Progenitor cell of endocrine pancreas (in vitro differentiated cells): ENCODE data around the gene TMEM130. TPM values are rescaled to one million over a fixed set of nuclear protein-coding genes. Genes with fewer than 3 reads are reported as not detected.
"Not testable (repeated sequence)": the region's sequence is repeated elsewhere in the genome, so short reads cannot be mapped to it uniquely, and the experiment has no call there.

Experiments used
- DNase-seq: peaks from one replicate; pipeline ENCODE4 v3.0.0; 2021; ENCODE audit warnings: low spot score; ENCODE audit not compliant: unreplicated experiment
- H3K27ac Mint-ChIP-seq: 2 replicates; pipeline ENCODE4 v1.8.0; 2021; ENCODE audit warnings: mild to moderate bottlenecking, moderate library complexity, mixed read lengths
- H3K27me3 Mint-ChIP-seq: 2 replicates; pipeline ENCODE4 v1.8.0; 2021; ENCODE audit warnings: mixed read lengths
- H3K36me3 Mint-ChIP-seq: 2 replicates; pipeline ENCODE4 v1.8.0; 2022; ENCODE audit warnings: mixed read lengths; ENCODE audit not compliant: insufficient read depth
- H3K4me1 Mint-ChIP-seq: 2 replicates; pipeline ENCODE4 v1.8.0; 2021; ENCODE audit warnings: low read depth, mixed read lengths
- H3K4me3 Mint-ChIP-seq: 2 replicates; pipeline ENCODE4 v1.8.0; 2021; ENCODE audit warnings: low read depth, mild to moderate bottlenecking, moderate library complexity, mixed read lengths
- H3K9me3 Mint-ChIP-seq: 2 replicates; pipeline ENCODE4 v1.8.0; 2021; ENCODE audit warnings: low read depth, mixed read lengths
- total RNA-seq: library from RNA; stranded (reverse); gene quantifications from 2 replicates; pipeline ENCODE4 v1.2.1, GENCODE V29; 2021
- TF ChIP-seq, protein P1 (sequence below): fragments of 200-600 bp; sonication (generic); IDR thresholded peaks from one replicate; pipeline ENCODE4 v1.5.0; 2021; ENCODE audit warnings: antibody characterized with exemption, mild to moderate bottlenecking; ENCODE audit not compliant: unreplicated experiment

The TMEM130 gene
- total RNA-seq, 1 donor from 2014 or later: 0.60 TPM

DNA sequence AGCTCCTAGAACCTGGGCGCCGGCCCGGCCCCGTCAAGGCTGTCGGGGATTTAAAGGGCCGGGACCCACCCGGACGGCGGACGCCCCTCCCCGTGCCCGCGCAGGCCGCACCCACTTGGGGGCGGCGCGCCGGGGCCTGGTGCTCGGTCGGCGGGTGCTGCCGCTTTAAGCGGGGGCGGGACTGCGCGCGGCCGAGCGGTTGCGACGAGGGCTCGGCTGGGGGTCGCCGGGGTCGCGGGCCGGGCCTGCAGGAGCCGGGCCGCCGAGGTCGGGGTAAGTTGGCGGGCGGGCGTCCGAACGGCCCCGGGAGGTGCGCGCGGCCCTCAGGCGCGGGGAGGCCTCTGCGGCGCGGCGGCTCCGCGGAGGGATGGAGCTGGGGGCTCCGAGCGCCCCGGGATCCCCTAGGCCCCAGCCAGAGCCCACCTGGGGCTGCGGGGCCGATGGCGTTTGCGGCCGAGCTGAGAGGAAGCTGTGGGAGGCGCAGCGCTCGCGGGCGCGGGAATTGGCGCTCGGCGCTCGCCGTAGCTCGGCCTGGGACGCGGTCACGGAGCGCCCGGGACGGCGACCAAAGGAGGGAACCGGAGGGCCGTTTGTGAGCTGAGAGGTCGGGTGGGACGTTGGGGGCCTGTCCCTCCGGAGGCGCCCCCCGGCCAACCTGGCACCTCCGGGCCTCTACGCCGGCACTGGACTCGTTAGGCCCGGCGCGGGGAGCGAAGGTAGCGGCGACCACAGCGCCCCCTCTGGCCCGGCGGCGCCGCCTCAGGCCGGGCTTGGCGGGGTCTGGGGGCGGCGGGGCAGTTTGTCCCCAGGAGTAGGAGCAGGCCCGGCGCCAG lies 8.8 kb upstream of the TMEM130 start, which contains the start of gene TRRAP:
TSS of gene TRRAP (plus strand) at position 168 of the 833 bp plus-strand sequence. CDS start 2,619 bp downstream, outside the sequence.
- TF ChIP-seq, protein P1, sequence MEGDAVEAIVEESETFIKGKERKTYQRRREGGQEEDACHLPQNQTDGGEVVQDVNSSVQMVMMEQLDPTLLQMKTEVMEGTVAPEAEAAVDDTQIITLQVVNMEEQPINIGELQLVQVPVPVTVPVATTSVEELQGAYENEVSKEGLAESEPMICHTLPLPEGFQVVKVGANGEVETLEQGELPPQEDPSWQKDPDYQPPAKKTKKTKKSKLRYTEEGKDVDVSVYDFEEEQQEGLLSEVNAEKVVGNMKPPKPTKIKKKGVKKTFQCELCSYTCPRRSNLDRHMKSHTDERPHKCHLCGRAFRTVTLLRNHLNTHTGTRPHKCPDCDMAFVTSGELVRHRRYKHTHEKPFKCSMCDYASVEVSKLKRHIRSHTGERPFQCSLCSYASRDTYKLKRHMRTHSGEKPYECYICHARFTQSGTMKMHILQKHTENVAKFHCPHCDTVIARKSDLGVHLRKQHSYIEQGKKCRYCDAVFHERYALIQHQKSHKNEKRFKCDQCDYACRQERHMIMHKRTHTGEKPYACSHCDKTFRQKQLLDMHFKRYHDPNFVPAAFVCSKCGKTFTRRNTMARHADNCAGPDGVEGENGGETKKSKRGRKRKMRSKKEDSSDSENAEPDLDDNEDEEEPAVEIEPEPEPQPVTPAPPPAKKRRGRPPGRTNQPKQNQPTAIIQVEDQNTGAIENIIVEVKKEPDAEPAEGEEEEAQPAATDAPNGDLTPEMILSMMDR: peak; percentile 97
- peaks cover 9% of the 10 kb centered on the region for H3K4me1 Mint-ChIP-seq
- peak within 1 kb of the TSS; percentile 87 for H3K4me3 Mint-ChIP-seq
- no peaks in the 10 kb centered on the region for H3K9me3 Mint-ChIP-seq
- peak within 1 kb of the TSS; percentile 92 for H3K27ac Mint-ChIP-seq
- H3K36me3 Mint-ChIP-seq: peaks cover 8% of the 10 kb centered on the region
- DNase-seq: peak; percentile 74
- H3K27me3 Mint-ChIP-seq: peaks cover 6% of the 10 kb centered on the region

DNA sequence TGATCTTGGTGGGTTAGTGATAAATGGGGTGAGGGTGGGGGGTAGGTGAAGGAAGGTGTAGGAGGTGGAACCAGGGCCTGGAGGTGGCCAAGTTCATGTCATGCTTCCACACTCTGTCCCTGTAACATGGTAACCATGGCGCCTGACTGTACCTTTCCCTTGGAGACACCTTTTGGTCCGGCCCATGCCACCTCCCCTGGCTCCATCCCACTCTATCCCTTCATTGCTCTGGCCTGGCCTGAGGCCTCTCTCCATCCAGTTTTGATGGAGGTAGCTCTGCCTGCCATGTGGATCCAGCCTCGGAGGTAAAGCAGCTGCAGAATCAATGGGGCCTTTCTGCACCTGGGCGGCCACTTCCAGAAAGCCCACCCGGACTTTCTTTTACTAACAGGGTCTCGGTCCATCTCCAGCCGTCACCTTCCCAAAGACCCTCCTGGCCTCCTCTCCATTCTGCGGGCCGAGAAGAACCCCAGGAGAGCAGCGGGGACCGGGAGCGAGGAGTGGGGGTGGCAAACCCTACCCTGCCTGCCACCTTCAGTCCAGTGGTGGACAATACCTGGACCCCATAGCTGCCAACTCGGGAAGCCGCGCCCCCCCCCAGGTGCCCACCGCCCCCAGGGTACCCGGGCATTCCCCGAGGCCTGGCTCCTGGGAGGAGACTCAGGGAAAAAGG lies 8.0 kb upstream of the TMEM130 start:
- H3K36me3 Mint-ChIP-seq: peaks cover 5% of the 10 kb centered on the region
- peak overlapping the region; percentile 68 for H3K4me3 Mint-ChIP-seq
- peaks cover 9% of the 10 kb centered on the region for H3K4me1 Mint-ChIP-seq
- H3K27me3 Mint-ChIP-seq: peaks cover 6% of the 10 kb centered on the region
- DNase-seq: no peak
- H3K27ac Mint-ChIP-seq: peak overlapping the region; percentile 87
- H3K9me3 Mint-ChIP-seq: no peaks in the 10 kb centered on the region
- TF ChIP-seq, protein P1: no peak

DNA sequence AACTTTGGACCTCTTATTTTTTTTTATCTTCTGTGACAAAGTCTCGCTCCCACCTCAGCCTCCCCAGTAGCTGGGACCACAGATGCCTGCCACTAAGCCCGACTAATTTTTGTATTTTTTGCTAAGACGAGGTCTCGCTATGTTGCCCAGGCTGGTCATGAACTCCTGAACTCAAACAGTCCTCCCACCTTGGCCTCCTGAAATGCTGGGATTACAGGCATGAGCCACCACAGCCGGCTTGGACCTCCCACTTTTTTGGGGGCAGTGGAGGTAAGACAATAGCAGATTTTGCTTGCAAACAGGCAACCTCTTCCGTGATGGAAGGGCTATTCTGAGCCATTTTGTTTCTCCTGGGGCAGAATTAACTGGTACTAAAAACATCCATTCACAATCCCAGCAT lies 7.3 kb upstream of the TMEM130 start:
- Mint-ChIP-seq H3K27me3 (peaks cover 10% of the 10 kb centered on the region), H3K9me3 (no peaks in the 10 kb centered on the region), H3K27ac (peak overlapping the region; percentile 70), H3K36me3 (peaks cover 2% of the 10 kb centered on the region), H3K4me1 (peaks cover 9% of the 10 kb centered on the region), H3K4me3 (peak overlapping the region; percentile 68)
- no peak for DNase-seq
- TF ChIP-seq, protein P1: no peak

DNA sequence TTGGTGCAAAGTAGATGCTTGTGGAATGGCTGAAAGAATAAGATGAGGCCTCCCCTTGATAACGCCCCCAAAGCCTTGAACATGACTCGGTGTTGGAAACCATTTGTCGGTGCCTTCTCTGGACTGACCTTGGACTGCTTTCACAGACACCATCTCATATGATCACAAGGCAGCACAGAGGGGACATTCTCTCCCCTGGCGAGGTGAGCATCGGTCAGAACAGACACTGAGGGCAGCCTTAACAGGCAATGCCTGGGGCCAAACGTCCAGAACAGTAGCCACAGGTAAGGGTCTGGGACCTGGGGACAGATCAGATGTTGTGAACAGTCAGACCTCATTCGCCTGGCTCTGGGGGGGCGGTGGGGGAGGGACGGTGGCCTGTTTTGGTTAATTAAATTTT lies 5.7 kb upstream of the TMEM130 start:
- DNase-seq: no peak
- Mint-ChIP-seq H3K9me3 (no peaks in the 10 kb centered on the region), H3K27ac (no peak overlapping the region), H3K36me3 (no peaks in the 10 kb centered on the region), H3K4me1 (peaks cover 9% of the 10 kb centered on the region), H3K4me3 (no peak overlapping the region), H3K27me3 (peaks cover 24% of the 10 kb centered on the region)
- TF ChIP-seq, protein P1: no peak

DNA sequence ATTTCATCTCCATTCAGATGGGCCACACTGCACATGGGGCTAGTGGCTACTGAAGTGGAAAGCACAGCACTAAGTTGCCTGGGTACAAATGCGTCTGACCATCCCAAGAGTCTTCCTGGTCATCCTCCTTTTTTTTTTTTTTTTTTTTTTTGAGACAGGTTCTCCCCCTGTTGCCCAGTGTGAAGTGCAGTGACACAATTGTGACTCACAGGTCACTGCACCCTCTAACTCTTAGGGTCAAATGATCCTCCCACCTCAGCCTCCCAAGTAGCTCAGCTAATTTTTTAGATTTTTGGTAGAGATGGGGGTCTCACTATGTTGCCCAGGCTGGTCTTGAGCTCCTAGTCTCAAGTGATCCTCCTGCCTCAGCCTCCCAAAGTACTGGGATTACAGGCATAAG lies 5.1 kb upstream of the TMEM130 start:
- Mint-ChIP-seq H3K36me3 (no peaks in the 10 kb centered on the region), H3K4me3 (no peak overlapping the region), H3K9me3 (no peaks in the 10 kb centered on the region), H3K27me3 (peaks cover 28% of the 10 kb centered on the region), H3K27ac (no peak overlapping the region), H3K4me1 (peaks cover 12% of the 10 kb centered on the region)
- TF ChIP-seq, protein P1: no peak
- no peak for DNase-seq

DNA sequence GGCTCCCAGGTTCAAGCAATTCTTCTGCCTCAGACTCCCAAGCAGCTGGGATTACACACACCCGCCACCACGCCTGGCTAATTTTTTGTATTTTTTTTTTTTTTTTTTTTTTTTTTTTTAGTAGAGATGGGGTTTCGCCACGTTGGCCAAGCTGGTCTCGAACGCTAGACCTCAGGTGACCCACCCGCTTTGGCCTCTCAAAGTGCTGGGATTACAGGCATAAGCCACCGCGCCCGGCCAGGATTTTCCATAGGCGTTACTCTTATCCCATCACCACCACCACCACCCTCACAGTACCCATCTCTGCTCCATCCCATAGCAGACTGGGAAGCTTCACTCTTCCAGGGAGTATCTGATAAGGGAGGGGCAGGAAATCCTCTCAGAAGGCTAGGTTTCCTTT lies 3.8 kb upstream of the TMEM130 start:
- H3K27ac Mint-ChIP-seq, H3K9me3 Mint-ChIP-seq, H3K36me3 Mint-ChIP-seq, H3K4me3 Mint-ChIP-seq, DNase-seq, H3K4me1 Mint-ChIP-seq: not testable (repeated sequence)
- peaks cover 34% of the 10 kb centered on the region for H3K27me3 Mint-ChIP-seq
